ENCODE data around the gene ATP4B.

DNA sequence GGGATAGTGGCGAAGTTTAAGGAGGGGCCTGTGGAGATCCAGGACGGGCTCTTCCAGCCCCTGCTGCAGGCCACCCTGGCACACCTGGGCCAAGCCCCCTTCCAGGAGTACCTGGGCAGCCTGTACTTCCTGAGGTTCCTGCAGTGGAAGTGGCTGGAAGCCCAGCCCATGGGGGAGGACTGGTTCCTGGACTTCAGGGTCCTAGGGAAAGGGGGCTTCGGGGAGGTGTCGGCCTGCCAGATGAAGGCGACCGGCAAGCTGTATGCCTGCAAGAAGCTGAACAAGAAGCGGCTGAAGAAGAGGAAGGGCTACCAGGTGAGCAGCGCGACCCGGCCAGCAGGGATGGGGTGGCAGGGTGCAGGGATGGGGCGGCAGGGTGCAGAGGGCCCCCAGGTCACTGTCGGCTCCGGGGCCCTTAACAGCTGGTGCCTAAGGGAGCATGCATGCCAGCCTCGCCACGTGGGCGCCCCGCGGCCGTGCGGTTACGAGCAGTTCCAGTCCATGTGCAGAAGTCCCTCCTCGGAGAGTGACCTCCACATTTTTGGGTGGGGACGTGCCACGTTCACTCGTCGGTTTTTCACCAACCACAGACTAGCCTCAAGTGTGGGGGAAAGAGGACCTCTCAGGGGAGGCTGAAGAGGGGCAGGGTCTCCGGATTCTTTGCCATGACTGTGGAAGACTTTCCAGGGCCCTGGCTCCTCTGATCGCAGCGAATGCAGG, 9.9 kb upstream of the ATP4B start:
- no peak for TF ChIP-seq EZH2phosphoT487 (IDR thresholded peaks at IDR 0.05; ENCODE audit: borderline replicate concordance, low read depth)
- no peak for TF ChIP-seq CTCF (IDR thresholded peaks at IDR 0.05)
